Measurements from ENCODE around the gene HARS1.
"Not testable (repeated sequence)": the region's sequence is repeated elsewhere in the genome, so short reads cannot be mapped to it uniquely, and the experiment has no call there.

GRCh38 chr5:140720738-140721137 is 29.6 kb upstream of the HARS1 start:
- TF ChIP-seq, protein P1, sequence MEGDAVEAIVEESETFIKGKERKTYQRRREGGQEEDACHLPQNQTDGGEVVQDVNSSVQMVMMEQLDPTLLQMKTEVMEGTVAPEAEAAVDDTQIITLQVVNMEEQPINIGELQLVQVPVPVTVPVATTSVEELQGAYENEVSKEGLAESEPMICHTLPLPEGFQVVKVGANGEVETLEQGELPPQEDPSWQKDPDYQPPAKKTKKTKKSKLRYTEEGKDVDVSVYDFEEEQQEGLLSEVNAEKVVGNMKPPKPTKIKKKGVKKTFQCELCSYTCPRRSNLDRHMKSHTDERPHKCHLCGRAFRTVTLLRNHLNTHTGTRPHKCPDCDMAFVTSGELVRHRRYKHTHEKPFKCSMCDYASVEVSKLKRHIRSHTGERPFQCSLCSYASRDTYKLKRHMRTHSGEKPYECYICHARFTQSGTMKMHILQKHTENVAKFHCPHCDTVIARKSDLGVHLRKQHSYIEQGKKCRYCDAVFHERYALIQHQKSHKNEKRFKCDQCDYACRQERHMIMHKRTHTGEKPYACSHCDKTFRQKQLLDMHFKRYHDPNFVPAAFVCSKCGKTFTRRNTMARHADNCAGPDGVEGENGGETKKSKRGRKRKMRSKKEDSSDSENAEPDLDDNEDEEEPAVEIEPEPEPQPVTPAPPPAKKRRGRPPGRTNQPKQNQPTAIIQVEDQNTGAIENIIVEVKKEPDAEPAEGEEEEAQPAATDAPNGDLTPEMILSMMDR (IDR thresholded peaks at IDR 0.05; ENCODE audit: borderline replicate concordance, extremely low read depth, low read length, poor library complexity, severe bottlenecking) = not testable (repeated sequence)
- not testable (repeated sequence) for TF ChIP-seq EZH2 (IDR thresholded peaks at IDR 0.05; ENCODE audit: borderline replicate concordance, low read depth, low read length, severe bottlenecking)

Measured in DND-41 (cell line).